Measurements from ENCODE around the gene ACTN2.

ACTN2 gene

GRCh38 chr1:236692128-236692527 lies 5.8 kb downstream of the ACTN2 start:
- DNase-seq, result no peak

GRCh38 chr1:236692742-236693141 lies 6.4 kb downstream of the ACTN2 start:
- DNase-seq, result no peak

DNA sequence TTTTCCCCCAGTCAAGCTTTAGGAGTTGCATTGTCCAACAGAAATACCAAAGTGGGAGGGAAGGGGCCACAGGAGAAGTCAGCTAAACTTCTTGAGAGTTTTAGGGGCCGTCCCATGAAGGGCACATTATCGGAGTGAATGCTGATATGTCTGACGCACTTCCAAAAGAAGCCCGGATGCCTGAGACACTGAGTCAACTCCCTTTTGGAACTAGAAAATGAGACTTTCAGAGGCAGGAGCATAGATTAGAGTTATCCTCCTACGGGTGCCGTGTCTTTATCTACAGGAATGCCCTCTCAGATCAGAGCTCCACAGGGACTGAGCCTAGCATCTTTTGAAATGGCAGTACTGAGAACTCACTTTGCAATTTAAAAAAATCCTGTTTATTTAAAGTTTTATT lies 13.1 kb downstream of the ACTN2 start:
- DNase-seq, result no peak

- no peak for DNase-seq
Measured at GRCh38 chr1:236700903-236701302, 14.6 kb downstream of the ACTN2 start.

DNA sequence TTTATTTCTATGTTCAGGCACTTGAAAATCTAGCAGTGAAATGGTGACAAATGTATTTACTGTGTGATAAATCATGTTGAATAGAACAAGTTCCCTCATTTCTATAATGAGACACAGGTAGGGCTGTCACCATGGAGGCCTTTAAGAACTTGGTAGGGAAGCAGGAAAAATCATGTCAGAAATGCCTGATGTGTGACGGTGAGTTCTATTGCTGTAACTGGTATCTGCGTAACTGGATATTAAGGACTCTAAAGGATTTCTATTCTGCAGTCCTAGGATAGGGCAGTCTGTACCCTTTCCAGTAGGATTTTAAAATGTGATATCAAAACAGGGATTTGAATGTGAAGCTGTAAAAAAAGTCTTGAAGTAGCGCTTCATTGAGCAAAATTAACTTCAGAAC lies 15.5 kb downstream of the ACTN2 start:
- no peak for DNase-seq

GRCh38 chr1:236702791-236703394 lies 16.6 kb downstream of the ACTN2 start:
- no peak for DNase-seq

GRCh38 chr1:236705771-236706170 lies 19.5 kb downstream of the ACTN2 start:
- DNase-seq, result no peak

DNA sequence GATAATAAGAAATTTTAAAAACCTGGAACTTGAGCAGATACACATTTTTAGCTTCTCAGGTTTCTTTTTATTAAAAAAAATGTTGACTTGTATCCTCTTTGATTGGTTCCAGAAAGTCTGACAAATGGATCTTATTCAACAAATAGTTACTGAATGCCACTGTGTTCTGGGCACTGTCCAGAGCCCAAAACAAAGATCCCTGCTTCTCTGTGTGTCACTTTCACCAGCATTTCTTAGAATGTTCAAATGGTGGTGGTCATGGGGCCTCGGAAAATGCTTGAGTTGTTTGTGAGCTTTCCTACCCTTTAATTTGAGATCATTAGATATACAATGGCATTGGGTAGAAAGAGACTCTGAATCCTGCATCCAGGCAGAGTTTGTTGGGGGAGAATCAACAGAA lies 19.9 kb downstream of the ACTN2 start:
- no peak for DNase-seq

DNA sequence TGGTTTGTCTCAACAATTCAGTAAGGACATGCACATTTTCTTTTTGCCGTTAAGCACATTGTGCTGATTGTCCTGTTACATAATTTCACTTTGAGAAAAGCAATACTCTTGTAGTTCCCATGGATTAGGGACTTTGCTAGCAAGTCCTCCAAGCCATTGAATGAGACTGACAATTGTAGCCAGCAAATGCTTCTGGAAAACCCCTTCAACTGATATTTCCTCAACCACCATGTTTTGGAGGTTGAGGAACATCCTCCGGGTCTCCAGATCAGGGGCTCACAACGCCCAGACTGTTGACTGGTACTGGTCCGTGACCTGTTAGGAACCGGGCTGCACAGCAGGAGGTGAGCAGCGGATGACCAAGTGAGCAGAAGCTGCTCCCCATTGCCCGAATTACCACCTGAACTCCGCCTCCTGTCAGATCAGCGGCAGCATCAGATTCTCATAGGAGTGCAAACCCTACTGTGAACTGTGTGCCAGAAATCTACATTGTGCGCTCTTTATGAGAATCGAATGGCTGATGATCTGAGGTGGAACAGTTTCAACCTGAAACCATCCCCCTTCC lies 24.1 kb downstream of the ACTN2 start:
- DNase-seq, result no peak

DNA sequence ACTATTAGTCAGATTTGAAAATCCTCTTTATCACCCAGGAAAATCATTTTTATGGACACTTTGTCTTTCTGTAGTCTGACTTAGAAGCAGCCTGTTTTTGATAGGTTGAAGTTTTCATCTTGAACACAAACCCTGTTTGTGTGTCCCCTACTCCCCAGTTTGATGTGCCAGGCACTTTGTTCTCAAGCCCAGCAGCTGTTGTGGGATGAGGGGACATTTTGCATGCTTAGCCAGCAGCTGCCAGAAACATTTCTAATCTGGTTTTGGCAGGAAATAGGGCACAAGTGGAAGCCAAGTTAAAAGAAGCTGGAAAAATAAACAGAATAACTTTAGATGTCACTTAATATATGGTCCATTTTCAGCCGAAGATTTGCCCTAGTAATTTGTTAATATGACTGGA lies 29.9 kb downstream of the ACTN2 start:
- DNase-seq, result no peak

- DNase-seq, result no peak
Measured at GRCh38 chr1:236717811-236718210, 31.5 kb downstream of the ACTN2 start.

DNA sequence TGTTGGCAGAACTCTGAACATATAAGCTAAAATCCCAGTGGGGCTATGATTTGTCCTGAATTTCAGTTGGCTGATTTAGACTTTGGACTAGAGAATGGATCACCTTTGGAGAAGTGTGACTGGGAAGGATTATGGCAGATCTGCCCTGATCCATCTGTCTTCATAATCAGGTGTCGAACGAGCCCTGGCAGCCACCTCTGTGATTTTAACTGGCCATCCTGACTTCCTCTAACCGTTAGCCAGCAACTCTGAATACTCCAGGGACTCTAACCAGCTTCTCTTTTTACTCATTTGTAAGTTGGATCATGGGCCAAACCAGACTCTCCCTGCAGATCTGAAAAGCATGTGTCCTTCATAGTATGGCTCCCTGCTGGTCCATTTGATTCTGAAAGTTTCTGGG lies 32.0 kb downstream of the ACTN2 start:
- no peak for DNase-seq

- no peak for DNase-seq
Measured at GRCh38 chr1:236720206-236720605, 33.9 kb downstream of the ACTN2 start.

- no peak for DNase-seq
Measured at GRCh38 chr1:236720611-236721010, 34.3 kb downstream of the ACTN2 start.

DNA sequence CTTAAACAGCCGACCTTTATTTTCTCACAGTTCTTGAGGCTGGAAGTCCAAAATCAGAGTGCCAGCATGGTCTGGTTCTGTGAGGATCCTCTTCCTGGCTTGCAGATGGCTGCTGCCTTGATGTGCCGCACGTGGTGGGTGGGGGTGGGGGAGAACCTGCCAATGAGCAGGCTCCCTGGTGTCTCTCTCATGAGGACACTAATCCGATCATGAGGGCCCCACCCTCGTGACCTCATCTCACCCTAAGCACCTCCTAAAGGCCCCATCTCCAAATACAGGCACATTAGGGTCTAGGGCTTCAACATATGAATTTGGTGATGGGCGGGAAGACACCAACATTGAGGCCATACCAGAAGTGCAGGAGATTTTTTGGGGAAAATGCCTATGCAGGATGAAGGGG lies 37.8 kb downstream of the ACTN2 start:
- DNase-seq, result no peak

- DNase-seq, result no peak
Measured at GRCh38 chr1:236724506-236724905, 38.2 kb downstream of the ACTN2 start.

DNA sequence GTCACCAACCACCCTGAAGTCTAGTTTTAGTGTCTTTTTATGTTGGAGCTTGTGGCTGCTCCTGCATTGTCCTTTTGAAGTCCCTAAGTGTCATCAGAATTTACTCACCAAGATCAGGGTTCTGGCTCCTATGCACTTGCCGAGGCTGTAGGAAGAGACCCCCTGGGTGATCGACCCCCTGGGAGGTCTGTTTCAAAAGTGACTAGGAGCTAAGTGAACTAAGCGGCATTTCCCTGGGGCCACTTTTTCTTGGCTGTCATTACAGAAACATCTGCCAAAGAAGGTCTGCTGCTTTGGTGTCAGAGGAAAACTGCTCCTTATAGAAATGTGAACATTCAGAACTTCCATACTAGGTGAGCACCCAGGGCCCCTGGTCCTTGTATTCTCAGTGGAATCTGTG lies 39.4 kb downstream of the ACTN2 start:
- DNase-seq, result no peak

DNA sequence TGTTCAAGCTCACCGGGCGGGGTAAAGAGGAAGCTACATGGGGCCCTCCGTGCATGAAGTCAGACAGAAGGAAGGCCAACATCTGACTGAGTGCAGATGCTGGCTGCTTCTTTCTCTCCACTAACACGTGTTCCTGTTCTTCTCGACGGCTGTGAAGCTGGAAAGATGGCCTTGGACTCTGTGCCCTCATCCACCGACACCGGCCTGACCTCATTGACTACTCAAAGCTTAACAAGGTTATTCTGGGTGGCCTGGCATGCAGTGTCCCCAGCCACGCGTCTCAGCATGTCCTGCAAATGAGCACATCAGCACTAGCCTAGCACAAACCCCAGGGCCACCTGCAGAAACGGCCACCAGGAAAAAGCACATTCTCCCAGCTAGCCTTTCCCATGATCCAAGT lies 41.2 kb downstream of the ACTN2 start:
- no peak for DNase-seq

DNA sequence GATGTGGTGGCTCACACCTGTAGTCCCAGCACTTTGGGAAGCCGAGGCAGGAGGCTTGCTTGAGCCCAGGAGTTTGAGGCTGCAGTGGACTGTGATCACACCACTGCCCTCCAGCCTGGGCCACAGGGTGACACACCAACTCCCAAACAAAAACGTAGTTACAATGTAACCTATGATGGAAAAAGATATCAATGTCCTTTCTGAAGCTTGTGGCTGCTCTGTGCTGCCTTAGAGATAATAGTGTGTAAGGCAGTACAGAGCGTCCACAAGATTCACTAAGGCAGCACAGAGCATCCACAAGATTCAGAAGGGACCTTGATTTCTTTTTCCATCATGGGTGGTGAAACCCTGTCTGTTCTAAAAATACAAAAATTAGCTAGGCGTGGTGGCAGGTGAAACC lies 42.5 kb downstream of the ACTN2 start:
- DNase-seq, result no peak

DNA sequence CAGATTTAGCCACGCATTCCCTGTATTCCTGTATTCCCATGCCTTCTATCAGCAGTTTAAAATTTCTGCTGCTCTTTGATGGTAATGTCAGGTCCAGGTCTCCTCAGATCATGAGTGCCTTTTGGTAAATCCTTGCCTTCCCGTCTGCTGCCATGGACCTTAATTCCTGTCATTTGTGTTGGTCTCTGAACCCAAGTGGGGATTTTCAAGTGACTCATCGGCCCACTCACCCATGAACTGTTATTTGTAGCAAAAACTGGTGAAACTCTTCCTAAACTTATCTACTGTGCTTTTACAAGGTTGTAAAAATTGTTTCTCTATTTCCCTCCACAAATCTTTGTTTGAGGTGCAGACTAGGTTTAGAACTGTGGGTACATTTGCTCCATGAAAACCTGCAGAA lies 47.4 kb downstream of the ACTN2 start:
- no peak for DNase-seq

- DNase-seq, result no peak
Measured at GRCh38 chr1:236734141-236734765, 48.0 kb downstream of the ACTN2 start.

- DNase-seq, result no peak
Measured at GRCh38 chr1:236736761-236737160, 50.5 kb downstream of the ACTN2 start.

GRCh38 chr1:236741753-236742152 lies 55.5 kb downstream of the ACTN2 start:
- DNase-seq, result no peak

GRCh38 chr1:236742421-236743160 lies 56.3 kb downstream of the ACTN2 start:
- no peak for DNase-seq

All from NCI-H187 (cell line).